Activated CD4-positive, alpha-beta T cell treated with anti-CD3 and anti-CD28 coated beads, Interleukin-2, Interleukin-4, amounts not matched to agents 100 ng/mL and 50 ng/mL, durations not matched to agents 16 hours and 8 hours (primary cell): Measurements from ENCODE around the gene NARS2.
A peak's percentile ranks its signal among the peaks of the same experiment; 100 is the strongest.
"Not testable (repeated sequence)": the region's sequence is repeated elsewhere in the genome, so short reads cannot be mapped to it uniquely, and the experiment has no call there.

Source experiments
- DNase-seq: peaks from one replicate; pipeline ENCODE4 v3.0.0-alpha.2; 2020; ENCODE audit warnings: low spot score

Gene NARS2

DNA sequence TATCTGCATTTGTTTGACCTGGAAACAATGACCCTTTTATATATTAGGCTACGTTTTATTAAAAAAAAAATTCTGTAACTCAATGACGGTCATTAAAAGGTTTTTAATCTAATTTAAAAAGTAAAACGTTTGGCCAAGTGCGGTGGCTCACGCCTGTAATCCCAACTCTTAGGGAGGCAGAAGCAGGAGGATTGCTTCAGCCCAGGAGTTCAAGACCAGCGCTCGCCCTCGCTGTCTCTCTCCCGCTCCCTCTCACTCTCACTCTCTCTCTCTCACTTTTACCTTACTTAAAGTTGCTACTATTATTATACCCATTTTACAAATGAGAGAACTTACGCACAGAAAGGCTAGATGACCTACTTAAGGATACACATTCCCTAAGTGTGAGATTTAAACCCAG lies 814 bp upstream of the NARS2 start:
- no peak for DNase-seq

GRCh38 chr11:78573681-78574080 lies 983 bp downstream of the NARS2 start:
- no peak for DNase-seq

GRCh38 chr11:78573271-78573670 lies 1.4 kb downstream of the NARS2 start:
- no peak for DNase-seq

GRCh38 chr11:78572394-78572793 lies 2.3 kb downstream of the NARS2 start:
- DNase-seq, result no peak

GRCh38 chr11:78570031-78570430 lies 4.6 kb downstream of the NARS2 start:
- DNase-seq, result no peak

DNA sequence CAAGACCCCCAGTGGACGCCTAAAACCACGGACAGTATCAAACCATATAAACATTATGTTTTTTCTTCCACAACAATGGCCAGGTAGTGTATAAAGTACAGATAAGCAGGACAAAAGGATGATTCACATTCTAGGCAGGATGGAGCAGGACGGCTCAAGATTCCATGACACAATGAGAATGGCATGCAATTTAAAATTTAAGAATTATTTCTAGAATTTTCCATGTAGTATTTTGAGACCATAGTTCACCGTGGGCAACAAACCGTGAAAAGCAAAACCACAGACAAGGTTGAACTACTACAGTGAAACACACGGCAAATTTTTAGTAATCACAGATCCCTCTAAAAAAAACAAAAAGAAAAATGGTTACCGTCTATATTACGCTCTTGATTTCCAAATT lies 7.5 kb downstream of the NARS2 start:
- DNase-seq, result no peak

DNA sequence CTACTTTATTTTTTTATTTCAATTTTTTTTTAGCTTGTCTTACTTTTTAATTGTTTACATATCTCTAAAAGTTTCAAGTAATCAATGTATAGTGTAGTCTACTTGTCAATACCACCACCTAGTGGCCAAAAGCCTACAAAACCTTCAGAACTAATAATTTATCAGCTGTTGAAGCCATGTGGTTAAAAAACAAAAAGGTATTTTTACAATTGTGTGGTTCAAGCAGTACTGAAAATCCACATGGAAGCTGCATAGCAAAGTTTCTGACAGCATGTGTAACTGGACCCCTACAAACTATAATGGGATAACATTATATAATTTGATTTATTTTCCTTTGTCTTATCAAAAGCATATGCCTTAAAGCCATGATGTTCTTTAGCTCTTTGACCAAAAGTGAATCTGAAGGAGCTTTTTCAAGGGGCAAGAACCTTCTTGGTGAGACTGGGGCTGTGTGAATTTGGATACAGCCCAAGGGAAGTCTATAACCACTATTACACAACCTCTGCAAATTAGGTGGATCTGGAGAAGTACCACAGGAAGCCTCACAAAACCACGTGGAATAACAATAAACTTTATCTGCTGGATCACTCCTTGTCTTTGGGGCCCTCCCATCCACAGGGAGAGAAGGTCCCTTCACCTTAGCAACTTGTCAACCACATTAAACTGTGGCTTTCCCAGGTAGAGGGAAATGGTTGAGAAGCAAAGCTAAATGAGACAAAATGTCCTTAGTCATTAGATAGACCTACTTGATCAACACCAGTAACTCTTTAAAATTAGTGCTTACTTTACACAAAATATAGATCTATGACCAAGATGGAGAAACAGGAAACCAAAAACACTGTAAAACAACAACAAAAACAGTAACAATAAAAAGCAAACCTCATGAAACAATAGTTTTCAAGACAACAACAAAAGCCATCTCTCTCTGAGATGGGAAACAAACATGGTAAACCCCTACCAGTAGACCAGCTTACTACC lies 9.9 kb downstream of the NARS2 start:
- DNase-seq, result peak; percentile 67

GRCh38 chr11:78564037-78564436 lies 10.6 kb downstream of the NARS2 start:
- not testable (repeated sequence) for DNase-seq

GRCh38 chr11:78563090-78563489 lies 11.6 kb downstream of the NARS2 start:
- not testable (repeated sequence) for DNase-seq

DNA sequence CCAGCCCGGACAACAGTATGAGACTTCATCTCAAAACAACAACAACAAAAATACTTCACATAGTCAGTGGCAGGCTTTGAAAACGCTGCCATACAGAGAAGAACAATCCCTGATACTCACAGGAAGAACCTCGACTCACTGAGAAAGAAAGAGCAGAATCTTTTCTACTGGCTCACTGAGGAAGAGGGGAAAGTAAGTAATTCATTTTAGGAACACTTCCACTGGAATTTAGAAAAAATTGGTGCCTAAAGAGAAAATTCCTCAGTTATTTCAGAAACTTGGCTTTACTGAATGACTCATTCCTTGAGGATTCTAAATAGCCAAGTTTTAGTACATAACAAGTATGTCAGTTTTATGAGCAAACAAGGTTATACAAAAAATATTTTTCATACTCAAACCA lies 12.3 kb downstream of the NARS2 start:
- no peak for DNase-seq

GRCh38 chr11:78560826-78561484 lies 13.7 kb downstream of the NARS2 start:
- DNase-seq, result no peak

GRCh38 chr11:78560153-78560552 lies 14.5 kb downstream of the NARS2 start:
- peak; percentile 67 for DNase-seq

GRCh38 chr11:78557236-78557635 lies 17.4 kb downstream of the NARS2 start:
- DNase-seq, result no peak

GRCh38 chr11:78555592-78555991 lies 19.1 kb downstream of the NARS2 start:
- DNase-seq, result no peak

DNA sequence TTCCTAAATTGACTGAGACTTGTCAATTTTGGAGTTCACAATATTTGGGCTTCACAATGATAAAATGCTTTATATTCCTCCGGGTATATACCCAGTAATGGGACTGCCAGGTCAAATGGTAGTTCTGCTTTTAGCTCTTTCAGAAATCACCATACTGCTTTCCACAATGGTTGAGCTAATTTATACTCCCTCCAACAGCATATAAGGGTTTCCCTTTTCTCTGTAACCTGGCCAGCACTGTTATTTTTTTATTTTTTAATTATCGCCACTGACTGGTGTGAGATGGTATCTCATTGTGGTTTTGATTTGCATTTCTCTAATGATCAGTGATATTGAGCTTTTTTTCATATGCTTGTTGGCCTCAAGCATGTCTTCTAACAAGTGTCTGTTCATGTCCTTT lies 21.8 kb downstream of the NARS2 start:
- no peak for DNase-seq

GRCh38 chr11:78552139-78552538 lies 22.5 kb downstream of the NARS2 start:
- not testable (repeated sequence) for DNase-seq

- DNase-seq, result no peak
Measured at GRCh38 chr11:78551066-78551465, 23.6 kb downstream of the NARS2 start.

DNA sequence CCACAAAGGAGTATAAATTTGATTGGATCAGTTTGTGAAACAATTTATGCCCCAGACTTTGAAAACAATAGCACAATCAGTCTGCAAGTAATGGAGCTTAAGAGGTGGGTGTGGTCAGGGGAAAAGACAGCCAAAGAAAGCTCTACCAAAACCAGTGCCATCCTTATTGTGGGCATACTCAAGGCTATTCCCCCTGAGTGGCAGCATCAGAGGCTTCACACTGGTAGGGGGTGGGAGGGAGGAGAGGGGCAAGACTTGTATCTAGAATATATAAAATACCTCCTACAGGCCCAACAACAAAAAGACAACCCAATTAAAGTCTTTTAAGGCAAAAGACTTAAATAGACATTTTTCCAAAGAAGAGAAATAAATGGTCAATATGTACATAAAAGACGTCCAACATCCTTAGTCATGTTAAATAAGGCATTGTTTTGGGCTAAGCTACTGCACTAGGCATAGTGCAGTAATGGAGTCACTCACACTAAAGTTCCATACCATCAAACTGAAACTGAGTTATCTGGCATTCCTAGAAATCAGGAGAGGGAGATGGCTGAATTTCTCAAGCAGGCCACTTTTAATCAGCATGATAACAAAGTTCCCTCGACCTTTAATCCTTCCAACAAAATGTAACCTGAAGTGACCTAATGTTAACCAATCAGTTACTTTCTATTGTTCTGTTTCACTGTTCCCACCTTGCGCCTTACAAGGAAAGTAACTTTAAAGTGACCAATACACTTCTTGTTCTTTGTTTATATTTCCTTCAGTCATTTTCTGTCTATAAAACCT lies 24.8 kb downstream of the NARS2 start:
- no peak for DNase-seq

- no peak for DNase-seq
Measured at GRCh38 chr11:78548911-78549590, 25.6 kb downstream of the NARS2 start.

DNA sequence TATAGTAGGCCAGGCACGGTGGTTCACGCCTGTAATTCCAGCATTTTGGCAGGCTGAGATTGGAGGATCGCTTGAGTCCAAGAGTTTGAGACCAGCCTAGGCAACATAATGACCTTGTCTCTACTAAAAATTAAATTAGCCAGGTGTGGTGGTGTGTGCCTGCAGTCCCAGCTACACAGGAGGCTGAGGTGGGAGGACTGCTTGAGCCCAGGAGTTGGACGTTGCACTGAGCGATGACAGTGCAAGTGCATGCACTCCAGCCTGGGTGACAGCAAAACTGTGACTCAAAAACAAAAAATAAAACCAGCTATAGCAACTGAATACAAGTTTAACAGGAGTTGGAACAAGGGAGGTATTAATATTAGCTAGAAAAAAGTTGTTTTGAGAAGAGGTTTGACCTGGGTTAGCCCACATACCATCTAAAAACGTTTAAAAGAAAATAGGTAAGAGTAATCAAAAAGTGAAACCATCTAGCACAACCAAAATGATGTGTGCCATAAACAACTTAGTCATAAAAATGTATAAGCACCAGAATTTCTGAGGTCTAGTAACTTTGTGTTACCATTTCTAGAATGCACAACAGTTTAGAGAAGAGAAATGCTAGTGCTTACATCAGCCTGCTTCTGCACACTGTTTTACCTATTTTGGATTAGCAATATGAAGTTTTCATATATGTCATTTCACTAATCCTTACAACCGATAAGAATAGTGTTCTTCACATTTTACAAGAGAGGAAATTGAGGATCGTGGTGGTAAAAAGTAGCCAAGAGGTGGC lies 26.5 kb downstream of the NARS2 start:
- DNase-seq, result no peak

DNA sequence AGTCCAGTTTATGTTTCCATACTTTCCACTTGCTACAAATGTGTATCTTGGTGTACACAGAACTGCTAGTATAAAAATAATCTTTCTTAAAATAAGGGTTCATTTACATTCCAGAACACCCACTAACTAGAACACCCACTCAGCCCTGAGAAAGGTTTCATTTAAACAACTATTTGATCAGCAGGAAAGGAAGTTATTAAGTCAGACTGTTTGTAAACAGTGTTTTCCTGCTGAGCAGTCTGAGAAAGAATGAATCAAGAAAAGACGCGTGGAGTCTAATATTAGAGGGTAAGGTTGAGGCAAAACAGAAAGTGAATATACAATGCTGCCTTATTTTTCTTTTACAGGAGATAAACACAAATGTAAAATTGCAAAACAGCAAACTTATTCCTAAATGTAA lies 32.7 kb downstream of the NARS2 start:
- DNase-seq, result no peak
